ENCODE data around the gene NPLOC4.

GRCh38 chr17:81590121-81590520, 46.8 kb downstream of the NPLOC4 start:
- TF ChIP-seq CTCF (IDR thresholded peaks at IDR 0.05 in 4 of 5, conservative IDR thresholded peaks at IDR 0.05 in 1 of 5) (no peak), POLR2A (IDR thresholded peaks at IDR 0.05) (no peak)

Data from gastrocnemius medialis (tissue), 4 donors.